GM21576 (cell line): Measurements from ENCODE around the gene SERPING1.

Source experiments
- ATAC-seq: cut with Tn5 transposase; IDR thresholded peaks from one replicate; pipeline ENCODE4 v1.9.1; 2021; ENCODE audit warnings: mild to moderate bottlenecking, moderate library complexity; ENCODE audit not compliant: unreplicated experiment

SERPING1 gene

GRCh38 chr11:57597916-57598830 is 688 bp downstream of the SERPING1 start:
- ATAC-seq, result no peak

GRCh38 chr11:57598831-57599155 is 1.3 kb downstream of the SERPING1 start:
- no peak for ATAC-seq

- ATAC-seq, result no peak
These were observed 1.9 kb downstream of the SERPING1 start for GRCh38 chr11:57599381-57599780.

- no peak for ATAC-seq
These were observed 3.8 kb downstream of the SERPING1 start for GRCh38 chr11:57601297-57601696.

GRCh38 chr11:57604296-57605027 is 7.0 kb downstream of the SERPING1 start:
- ATAC-seq, result no peak

- no peak for ATAC-seq
These were observed 7.5 kb downstream of the SERPING1 start for GRCh38 chr11:57605028-57605420.

- ATAC-seq, result no peak
These were observed 12.7 kb downstream of the SERPING1 start for GRCh38 chr11:57610170-57610569.

- no peak for ATAC-seq
These were observed 16.8 kb downstream of the SERPING1 start for GRCh38 chr11:57614234-57614772.

- no peak for ATAC-seq
These were observed 17.8 kb downstream of the SERPING1 start for GRCh38 chr11:57615308-57615707.

- no peak for ATAC-seq
These were observed 19.1 kb downstream of the SERPING1 start for GRCh38 chr11:57616595-57616994.

- no peak for ATAC-seq
These were observed 21.0 kb downstream of the SERPING1 start for GRCh38 chr11:57618438-57618837.

GRCh38 chr11:57619331-57619730 is 21.8 kb downstream of the SERPING1 start:
- no peak for ATAC-seq

- no peak for ATAC-seq
These were observed 23.0 kb downstream of the SERPING1 start for GRCh38 chr11:57620467-57620866.

GRCh38 chr11:57622263-57622662 is 24.8 kb downstream of the SERPING1 start:
- no peak for ATAC-seq

- ATAC-seq, result no peak
These were observed 27.4 kb downstream of the SERPING1 start for GRCh38 chr11:57624864-57625263.

- no peak for ATAC-seq
These were observed 29.4 kb downstream of the SERPING1 start for GRCh38 chr11:57626895-57627294.

- ATAC-seq, result no peak
These were observed 32.7 kb downstream of the SERPING1 start for GRCh38 chr11:57630171-57630570.

GRCh38 chr11:57632116-57632515 is 34.6 kb downstream of the SERPING1 start:
- ATAC-seq, result no peak

GRCh38 chr11:57633394-57634070 is 36.0 kb downstream of the SERPING1 start:
- ATAC-seq, result no peak

- no peak for ATAC-seq
These were observed 36.8 kb downstream of the SERPING1 start for GRCh38 chr11:57634311-57634710.

- ATAC-seq, result no peak
These were observed 37.8 kb downstream of the SERPING1 start for GRCh38 chr11:57635246-57635645.
